Measurements from ENCODE around the gene PDE4B.

DNA sequence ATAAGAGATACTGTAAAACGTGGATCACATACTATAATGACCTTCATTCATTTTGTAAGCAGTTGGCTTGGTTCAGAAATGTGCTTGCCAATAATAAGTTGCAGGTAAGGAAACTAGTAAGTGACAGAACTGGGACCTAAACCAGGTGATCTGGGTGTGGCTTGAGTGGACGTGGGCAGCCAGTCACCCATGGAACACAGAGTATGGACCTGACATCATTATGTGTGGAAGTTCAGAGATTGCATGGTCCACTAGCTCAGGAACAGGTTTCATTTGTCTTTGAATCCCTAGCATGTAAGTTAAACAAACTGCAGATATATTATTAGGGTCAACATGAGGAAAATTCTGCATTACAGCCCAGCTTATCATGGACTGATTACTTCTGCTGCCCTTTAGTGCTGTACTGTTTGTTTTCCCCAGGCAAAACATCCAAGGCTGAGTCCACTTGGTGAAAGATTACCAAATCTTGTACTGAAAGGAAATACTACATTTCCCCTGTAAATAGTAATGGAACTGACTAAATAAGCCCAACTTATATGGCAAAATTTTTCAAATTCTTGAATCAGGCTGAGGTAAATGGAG lies 414.0 kb downstream of the PDE4B start:
- no peak for TF ChIP-seq CTCF (conservative IDR thresholded peaks at IDR 0.05; ENCODE audit: low read depth, low read length)
- TF ChIP-seq EZH2 (IDR thresholded peaks at IDR 0.05; ENCODE audit: low read length, unreplicated experiment) = no peak
- TF ChIP-seq EZH2phosphoT487 (IDR thresholded peaks at IDR 0.05; ENCODE audit: borderline replicate concordance, low read length) = no peak

Data from PC-3 (cell line).